Ureter (tissue), 1 donor: Measurements from ENCODE around the gene KLHL34. TPM values are rescaled to one million over a fixed set of nuclear protein-coding genes. Genes with fewer than 3 reads are reported as not detected.

Experiments
- DNase-seq: peaks from one replicate; pipeline ENCODE4 v3.0.0-alpha.2; 2020; ENCODE audit warnings: low spot score
- total RNA-seq: library from RNA; stranded (reverse); gene quantifications from one replicate; pipeline ENCODE4 v1.2.4, GENCODE V29; 2023
- donor health status: DM: yes; HTN: yes; CAD: no.

Gene KLHL34
- total RNA-seq, 1 donor from 2014 or later = not detected

- DNase-seq = no peak
Measured at GRCh38 chrX:21656587-21657317, 1.4 kb downstream of the KLHL34 start.

GRCh38 chrX:21655901-21656586 is 2.1 kb downstream of the KLHL34 start:
- no peak for DNase-seq

- no peak for DNase-seq
Measured at GRCh38 chrX:21645886-21646285, 12.2 kb downstream of the KLHL34 start.

- no peak for DNase-seq
Measured at GRCh38 chrX:21645431-21645830, 12.7 kb downstream of the KLHL34 start.

GRCh38 chrX:21639775-21640174 is 18.4 kb downstream of the KLHL34 start:
- no peak for DNase-seq

- no peak for DNase-seq
Measured at GRCh38 chrX:21638311-21638710, 19.8 kb downstream of the KLHL34 start.

DNA sequence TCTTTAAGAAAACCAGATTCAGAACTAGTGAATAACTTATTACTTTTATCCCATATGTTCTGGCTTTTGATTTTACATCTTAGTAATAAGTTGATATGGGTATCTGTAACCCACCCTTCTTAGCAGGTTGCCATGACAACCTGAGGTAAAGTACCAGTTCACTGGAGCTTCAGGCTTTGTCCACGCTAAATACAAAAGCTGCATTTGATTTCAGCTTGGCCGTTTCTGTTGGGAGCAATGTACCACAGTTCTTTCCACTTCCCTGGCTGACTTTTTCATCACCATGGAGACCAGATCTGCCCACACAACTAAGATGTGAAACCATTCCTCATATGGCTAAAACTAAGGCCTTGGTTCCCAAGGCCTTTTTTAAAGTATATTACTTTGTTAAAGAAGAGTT is 26.1 kb downstream of the KLHL34 start:
- no peak for DNase-seq

- no peak for DNase-seq
Measured at GRCh38 chrX:21623778-21624501, 34.2 kb downstream of the KLHL34 start.

DNA sequence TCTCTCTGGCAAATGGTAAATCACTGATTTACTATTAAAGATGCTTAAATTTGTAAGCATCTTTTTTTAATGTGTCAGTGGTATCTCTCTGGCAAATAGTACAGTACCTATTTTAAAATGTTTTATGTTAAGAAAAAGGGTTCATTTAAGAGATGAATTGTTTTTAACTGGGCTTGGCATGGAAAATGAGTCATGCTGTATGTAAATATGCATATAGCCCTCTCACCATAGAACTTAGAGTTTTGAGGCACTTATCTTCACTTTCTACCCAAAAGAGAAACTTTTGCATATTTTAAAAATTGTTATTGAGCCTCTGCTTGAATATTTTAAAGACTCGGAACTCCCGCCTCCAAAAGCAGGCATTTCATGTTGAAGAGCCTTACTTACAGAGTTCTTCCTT is 37.9 kb downstream of the KLHL34 start:
- no peak for DNase-seq

GRCh38 chrX:21616386-21616785 is 41.7 kb downstream of the KLHL34 start:
- DNase-seq = no peak

DNA sequence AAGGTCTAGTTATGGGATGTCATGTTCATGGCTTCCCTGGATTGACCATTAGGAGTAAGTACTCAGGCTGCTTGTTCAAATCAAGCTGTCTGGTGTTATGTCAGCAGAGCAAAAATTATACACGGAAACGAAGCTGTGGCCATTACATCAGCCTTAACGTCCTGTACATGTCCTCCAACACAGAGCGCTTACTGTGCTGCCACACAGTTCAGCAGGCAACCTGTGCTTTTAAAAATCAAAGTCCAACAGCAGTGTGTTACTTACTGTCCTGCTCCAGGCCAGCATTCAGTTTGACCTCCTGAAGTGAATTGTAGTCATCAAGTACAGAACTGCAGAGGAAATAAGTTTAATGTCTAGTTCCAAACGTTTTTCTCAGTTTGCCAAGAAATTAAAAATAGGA is 46.0 kb downstream of the KLHL34 start:
- DNase-seq = no peak

GRCh38 chrX:21610168-21610567 is 48.0 kb downstream of the KLHL34 start:
- no peak for DNase-seq

DNA sequence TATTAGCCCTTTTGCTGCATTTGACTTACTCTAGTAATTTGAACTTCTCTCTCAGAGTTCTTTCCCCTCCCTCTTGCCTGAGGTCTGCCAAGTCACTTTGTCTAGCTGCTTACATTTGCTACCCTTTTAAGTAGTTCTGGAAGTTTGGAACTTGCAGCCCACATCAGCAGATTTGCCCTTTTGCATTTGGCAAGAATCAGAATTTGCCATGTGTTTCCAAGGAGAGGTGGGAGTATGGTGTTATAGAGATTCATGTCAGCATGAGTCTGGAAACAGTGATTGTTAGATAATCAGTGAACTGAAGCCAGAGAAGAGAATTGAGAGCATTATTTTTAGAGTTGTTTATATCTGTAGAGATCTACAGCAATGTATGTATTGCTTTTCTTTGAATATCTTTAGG is 52.1 kb downstream of the KLHL34 start:
- DNase-seq = no peak

Other genes starting within 250 kb of the KLHL34 start
- gene SMPX, start 99.8 kb upstream of the KLHL34 start, total RNA-seq = not detected
- gene MBTPS2, start 181.3 kb upstream of the KLHL34 start, total RNA-seq = 16.9 TPM
- gene YY2, start 197.7 kb upstream of the KLHL34 start, total RNA-seq = 3.1 TPM